GM11168 (cell line): ENCODE measurements around the gene RGSL1.

Experiments used
- in situ Hi-C: fragments of 300-500 bp; cut with MboI; formaldehyde crosslinking; loops from one replicate; pipeline ENCODE4 v1.12.0; 2022; ENCODE audit warnings: low sequenced_read_pairs; ENCODE audit not compliant: unreplicated experiment

The RGSL1 gene

DNA sequence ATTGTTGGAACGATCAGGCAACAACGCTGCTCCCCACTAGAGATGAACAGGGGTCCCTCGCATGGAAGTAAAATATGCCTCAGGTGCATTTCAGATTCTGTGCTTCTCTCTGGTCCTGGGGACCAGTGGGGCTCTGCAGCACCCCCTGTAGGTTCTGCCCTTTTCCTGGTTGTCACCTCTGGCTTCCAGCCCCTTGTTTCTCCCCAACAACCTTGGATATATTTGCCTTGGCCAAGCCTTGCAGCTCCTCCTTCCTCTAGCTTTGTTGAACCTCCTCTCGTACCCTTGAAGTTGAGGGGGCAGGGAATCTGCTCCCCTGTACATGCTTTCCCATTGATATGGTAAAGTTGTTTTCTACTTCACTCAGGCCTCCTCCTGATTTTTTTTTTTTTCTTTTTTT lies 5.4 kb upstream of the RGSL1 start:
- in situ Hi-C loops: no loop called here

DNA sequence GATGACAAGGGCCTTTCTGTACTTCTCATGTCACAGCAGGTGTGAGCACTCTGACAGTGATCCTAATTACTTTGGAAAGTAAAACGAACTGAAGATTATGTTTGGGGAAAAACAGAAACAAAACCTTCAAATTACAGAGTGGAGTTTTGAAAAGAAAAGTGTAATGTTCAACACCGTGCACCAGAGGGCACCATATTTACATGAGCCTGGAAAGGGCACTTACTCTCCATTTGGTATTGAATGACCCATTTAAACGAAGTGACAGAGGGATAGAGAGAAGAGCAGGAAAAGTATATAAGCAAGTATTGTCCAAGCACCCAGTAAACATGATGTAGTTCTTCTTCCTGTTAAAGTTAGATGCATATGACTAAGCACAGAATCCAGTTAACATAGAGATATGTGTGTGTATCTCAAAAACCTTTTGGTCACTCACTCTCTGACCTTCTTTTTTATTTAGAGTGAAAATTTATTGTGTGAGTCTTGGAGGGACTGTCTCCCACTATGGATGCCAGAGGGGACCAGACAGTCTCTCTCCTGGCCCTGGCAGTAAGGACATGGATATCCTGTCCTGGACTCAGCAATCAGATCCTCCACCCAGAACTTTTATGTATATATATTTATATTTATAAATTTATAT lies 3.8 kb upstream of the RGSL1 start:
- in situ Hi-C loops: loop anchor here (5.0 kb wide), 1 partner anchor 146 kb away; no protein-coding TSS in a partner anchor

DNA sequence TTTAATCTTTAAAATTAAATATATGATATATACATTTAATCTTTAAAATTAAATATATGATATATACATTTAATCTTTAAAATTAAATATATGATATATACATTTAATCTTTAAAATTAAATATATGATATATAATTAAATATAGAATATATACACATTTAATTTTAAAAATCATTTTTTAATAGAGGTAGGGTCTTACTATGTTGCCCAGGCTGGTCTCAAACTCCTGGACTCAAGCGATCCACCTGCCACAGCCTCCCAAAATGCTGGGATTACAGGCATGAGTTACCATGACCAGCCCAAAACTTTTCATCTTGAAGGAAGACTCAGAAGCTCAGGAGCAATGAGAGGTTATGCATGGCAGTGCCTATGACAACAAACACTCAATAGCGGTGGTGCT lies 2.8 kb upstream of the RGSL1 start:
- in situ Hi-C loops: loop anchor here (5.0 kb wide), 1 partner anchor 145 kb away; no protein-coding TSS in a partner anchor

DNA sequence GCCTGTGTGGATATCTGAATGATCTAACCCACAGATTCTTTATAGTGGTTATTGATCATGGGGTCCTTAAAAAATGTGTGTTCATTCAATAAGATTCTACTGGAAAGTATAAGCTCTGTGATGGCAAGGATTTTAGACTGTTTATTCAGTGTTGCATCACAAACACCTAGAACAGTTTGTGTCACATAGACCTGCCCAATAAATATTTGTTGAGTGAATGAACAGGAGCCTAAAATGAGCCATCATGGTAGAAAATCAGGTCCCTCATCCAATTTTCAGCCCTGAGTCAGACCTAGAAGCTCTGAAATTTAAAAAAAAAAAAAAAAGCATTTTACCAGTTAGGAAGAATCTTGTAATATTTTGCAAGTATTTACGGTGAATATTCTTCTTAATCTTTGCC lies 2.3 kb upstream of the RGSL1 start:
- in situ Hi-C loops: loop anchor here (5.0 kb wide), 1 partner anchor 145 kb away; no protein-coding TSS in a partner anchor

DNA sequence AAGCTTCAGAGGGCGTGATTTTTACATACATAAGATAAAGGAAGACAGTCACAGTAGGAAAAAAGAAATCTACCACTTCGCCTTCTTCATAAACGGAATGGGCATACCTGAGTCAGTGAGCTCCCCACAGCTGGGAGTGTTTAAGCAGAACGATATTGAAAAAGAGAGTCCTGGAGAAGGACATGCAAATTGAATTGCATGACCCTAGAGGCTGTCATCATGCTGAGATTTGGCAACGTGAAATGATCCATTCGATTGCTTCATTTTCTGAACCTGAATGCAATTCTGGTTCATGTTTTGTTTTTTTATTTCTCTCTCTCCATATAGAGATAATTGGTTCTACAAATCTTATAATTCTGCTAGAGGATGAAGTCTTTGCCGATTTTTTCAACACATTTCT lies 3.7 kb downstream of the RGSL1 start:
- in situ Hi-C loops: loop anchor here (5.0 kb wide), 1 partner anchor 329 kb away; no protein-coding TSS in a partner anchor

DNA sequence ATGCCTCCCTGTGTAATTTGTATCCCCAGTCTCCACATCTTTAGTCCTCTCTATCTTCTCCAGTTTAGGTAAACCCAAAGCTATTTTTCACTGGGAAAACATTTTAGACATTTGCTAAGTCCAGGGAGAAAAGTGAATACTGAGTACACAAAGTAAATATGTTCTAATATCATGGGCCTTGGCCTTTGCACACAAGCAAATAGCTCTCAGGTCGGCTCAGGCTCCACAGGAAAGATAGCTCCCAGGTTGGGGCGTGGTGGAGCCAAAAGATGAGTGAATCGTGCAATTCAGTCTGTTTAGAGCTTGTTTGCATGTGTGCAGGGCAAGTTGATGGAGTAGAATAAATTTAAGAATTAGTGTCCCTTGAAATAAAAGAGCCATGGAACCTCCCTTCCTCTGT lies 7.9 kb downstream of the RGSL1 start:
- in situ Hi-C loops: no loop called here

DNA sequence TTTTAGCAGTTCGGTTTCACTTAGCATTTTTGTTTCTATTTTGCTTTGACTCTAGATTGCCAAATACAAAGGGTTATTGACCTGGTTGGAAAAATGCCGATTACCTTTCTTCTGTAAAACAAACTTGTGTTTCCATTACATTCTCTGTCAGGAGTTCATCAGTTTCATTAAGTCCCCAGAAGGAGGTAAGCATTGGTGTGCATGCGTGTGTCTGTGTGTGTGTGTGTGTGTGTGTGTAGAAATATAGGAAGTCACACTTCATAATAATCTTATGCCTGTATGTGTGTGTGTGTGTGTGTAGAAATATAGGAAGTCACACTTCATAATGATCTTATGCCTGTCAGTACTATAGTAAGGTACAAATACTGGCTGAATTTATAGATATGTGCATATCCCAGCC lies 10.0 kb downstream of the RGSL1 start:
- in situ Hi-C loops: no loop called here

DNA sequence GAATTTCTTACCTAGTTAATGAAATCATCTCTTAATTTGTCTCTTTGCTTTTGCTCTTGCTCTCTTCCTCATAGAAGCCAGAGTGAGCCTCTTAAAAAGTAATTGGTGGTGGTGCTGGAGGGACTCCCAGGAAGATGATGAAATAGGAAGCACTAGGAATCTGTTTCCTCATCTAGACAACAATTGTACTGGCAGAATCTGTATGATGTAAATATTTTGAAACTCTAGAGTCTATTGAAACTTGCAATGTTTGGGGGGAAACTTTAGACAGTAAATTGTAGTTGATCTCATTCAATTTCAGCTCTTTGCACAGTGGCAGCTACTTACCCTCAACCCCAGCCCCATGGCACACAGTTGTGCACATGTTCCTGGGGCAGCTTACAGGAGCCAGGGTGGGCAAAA lies 10.6 kb downstream of the RGSL1 start:
- in situ Hi-C loops: no loop called here

DNA sequence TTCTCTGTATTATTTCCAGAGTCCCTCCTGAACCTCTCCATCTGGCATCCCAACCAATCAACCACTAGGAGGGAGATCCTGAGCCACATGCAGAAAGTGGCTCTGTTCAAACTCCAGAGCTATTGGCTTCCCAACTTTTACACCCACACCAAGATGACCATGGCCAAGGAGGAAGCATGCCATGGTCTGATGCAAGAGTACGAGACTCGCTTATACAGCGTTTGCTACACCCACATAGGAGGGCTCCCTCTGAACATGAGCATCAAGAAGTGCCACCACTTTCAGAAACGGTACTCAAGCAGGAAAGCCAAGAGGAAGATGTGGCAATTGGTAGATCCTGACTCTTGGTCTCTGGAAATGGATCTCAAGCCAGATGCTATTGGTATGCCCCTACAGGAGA lies 23.6 kb downstream of the RGSL1 start:
- in situ Hi-C loops: no loop called here

DNA sequence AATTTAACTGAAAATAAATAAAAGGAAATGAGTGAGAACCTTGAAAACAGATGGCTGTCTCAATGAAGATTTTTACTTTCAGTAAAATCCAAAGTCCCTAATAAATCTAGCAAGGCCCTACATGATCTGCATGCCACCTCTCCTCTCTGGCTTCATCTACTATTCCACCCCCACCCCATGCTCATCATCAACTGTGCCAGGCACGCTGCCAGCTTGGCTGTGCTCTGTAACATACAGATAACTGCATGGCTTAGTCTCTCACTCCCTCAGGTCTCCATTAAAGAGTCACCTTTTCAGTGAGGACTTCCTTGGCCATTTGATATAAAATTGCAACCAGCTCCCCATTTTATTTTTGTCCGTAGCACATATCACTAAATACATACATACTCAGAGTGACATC lies 26.7 kb downstream of the RGSL1 start:
- in situ Hi-C loops: no loop called here

DNA sequence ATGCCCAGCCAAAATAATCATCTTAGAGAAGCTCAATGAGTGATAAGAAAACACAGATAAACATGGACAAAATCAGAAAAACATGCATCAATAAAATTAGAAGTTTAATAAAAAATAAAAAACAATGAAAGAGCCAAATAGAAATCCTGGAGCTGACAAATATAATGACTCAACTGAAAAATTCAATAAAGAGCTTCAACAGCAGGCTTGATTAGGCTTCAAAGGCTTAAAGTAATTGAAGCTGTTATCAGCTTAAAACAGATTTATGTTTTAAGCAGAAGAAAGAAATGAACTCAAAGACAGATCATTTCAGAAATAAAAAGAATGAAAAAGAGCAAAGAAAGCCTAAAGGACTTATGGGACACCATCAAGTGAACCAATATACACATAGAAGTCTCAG lies 28.3 kb downstream of the RGSL1 start:
- in situ Hi-C loops: no loop called here

DNA sequence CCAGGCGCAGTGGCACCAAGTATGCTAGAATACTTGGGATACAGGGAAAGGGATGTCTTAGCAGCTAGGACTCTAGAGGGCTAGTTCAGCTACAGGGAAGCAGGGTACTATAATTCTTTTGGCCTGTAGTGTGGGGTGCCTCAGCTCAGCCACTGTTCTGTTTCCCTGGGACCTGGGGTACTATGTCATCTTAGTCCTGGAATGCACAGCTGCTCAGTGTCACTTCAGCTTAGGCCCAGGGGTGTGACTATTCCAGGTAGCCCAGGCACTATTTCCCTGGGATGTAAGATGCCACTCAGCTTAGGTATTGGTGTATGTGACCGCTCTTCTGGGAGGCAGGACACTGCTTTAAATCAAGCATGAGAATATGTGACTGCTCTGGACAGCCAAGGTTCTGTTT lies 34.1 kb downstream of the RGSL1 start:
- in situ Hi-C loops: no loop called here

DNA sequence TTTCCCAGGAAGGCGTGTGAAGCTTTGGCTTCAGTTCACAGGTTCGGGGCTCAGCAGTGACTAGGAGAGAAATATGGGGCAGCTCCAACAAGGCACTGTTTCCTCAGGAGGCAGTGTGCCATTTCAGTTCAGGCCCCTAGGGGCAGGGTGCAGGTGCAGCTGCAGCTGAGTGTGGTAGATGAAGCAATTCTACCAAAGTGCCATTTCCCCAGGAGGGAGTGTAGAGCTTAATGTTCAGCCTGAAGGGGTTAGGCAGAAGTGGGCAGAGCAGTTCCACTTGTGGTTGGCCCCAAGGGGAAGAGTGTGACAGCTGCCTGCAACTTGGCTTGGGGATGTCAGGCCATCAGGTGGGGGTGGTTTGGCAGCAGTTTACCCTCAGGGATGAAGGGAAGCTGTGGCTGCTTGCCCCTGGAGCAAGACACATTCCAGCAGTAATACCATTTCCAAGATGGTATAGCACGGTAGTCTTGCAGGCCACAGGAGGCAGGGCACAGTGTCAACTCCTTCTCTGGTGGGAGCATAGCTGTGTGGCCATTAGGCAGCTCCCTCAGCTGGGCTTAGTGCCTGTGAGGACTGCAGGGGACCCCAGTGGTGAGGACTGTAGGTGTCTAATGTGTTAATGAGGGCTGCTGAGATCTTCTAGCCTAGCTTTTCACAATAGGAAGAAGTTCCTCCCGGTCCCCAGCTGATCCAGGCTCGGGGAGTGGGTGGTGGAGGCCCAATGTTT lies 34.7 kb downstream of the RGSL1 start:
- in situ Hi-C loops: no loop called here

DNA sequence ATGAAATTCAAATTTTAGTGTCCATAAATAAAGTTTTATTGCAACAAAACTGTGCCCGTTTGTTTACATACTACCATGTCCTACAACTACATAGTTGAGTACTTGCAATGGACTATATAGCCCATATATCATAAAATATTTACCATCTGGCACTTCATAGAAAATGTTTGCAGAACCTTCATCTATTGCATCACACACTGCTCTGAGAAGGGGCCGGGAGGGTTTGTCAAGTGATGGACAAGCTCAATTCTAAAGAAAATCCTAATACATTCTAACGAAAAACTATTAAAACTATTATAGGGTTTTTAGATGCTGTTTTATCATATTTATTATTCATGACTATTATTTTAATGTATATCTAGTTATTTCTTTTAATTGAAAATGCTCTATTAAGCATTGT lies 35.9 kb downstream of the RGSL1 start:
- in situ Hi-C loops: no loop called here

DNA sequence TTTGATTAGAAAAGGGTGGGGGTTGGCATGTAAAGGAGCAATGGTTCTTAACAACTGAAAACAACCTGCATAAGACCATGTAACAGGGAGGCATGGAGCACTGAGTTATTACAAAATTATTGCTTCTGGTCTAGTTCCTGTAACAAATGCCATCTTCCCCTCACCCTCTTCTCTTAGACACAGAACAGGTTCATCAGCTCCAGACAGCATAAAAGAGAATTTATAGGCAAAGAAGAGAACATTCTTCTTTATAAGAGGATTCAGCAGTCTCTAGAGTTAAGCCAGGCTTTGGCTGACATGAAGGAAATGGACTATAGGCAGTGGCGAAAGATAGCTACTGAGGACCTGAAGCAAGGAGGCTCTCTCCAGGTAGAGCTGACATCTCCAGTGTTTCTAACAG lies 38.9 kb downstream of the RGSL1 start:
- in situ Hi-C loops: no loop called here

DNA sequence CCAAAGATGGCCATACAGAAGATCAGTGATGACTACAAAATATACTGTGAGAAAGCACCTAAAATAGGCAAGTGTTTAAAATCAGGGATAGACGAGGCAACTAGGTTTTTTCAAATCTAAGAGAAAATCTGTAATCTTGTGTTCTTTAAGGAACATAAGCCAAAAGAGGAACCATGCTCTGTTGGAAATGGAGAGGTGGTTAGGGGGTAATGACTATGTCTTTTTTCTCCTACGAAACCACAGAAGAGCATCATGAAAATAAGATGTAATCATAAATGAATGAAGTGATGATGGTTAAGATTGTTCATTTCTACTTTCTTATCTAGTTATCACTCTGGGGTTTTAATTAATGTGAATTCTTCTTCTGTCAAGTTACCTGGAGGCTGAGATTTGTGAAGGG lies 43.1 kb downstream of the RGSL1 start:
- in situ Hi-C loops: no loop called here

DNA sequence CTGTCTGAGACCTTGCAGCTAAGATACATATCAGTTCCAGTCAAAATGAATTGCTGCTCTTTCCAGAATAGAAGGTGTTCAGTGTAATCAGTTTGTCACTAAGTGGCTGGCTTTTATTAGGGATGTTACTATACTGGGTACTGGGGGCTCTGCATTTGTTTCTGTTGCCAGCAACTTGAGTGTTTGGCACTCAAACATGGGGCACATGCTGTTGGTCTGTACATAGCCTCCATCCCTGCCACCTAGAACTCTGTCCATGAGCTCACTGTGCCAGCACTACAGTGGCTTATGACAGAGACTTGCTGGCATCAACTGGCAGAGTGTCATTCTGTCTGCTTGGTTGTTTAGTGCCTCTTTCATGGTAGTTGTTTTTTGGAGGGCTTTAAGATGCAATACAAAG lies 45.1 kb downstream of the RGSL1 start:
- in situ Hi-C loops: no loop called here

DNA sequence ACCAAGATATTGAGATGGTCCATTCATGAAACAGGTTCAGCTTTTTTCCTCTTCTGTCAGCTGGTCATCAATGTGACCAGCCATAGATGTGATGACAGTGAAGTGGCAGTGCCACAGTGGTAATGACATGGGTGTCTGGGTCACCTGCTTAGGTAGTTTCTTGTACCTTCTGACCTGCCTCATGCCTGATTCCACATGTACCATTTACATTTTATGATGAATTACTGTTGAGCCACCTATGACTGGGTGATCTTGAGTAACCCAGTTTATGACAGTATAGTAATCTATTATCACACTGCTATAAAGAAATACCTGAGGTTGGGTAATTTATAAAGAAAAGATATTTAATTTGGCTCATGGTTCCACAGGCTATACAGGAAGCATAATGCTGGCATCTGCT lies 45.7 kb downstream of the RGSL1 start:
- in situ Hi-C loops: no loop called here

DNA sequence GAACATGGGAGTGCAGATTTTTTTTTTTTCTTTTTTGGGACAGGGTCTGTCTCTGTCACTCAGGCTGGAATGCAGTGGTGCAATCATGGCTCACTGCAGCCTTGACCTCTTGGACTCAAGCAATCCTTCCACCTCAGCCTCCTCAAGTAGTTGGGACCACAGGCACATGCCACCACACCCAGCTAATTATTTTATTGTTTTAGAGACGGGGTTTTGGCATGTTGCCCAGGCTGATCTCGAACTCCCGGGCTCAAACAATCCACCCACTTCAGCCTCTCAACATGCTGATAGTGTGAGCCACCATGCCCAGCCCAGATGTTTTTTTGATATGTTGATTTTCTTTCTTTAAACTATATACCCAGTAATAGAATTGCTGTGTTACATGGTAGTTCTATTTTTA lies 57.7 kb downstream of the RGSL1 start:
- in situ Hi-C loops: no loop called here

DNA sequence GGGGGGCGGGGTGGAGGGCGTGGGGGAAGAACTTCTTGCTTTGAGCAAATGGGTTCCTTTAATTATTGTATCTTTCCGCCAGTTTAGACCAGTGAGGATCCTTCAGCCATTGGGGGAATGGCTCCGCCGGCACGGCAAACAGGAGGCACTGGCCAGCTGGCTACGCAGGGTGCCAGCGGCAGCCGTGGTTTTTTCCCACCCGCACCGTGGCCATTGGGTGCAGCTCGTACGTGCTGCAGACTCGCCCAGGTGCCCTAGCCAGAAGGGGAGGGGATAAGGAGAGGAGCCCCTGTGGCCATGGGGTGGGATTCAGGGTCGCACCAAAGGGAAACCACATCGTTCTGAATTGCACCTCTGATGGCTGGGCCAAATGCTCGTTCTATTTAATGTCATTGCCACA lies 65.6 kb downstream of the RGSL1 start:
- in situ Hi-C loops: no loop called here

DNA sequence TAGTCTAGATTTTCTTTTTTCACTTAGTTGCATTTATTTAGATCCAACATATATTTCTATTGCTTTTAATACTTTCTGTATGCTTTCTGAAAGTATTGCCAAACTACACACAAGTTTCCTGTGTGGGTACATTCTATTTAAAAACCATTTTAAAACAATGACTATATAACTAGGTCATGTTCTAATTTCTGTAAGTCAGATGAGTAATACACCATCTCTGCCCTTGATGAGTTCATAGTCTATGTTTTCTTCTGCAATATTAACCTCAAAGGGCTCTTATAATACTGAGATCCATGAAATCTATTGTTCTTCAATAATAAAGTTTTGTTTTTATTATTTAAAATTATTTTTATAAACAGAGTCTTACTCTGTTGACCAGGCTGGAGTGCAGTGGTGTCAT lies 70.8 kb downstream of the RGSL1 start:
- in situ Hi-C loops: no loop called here

DNA sequence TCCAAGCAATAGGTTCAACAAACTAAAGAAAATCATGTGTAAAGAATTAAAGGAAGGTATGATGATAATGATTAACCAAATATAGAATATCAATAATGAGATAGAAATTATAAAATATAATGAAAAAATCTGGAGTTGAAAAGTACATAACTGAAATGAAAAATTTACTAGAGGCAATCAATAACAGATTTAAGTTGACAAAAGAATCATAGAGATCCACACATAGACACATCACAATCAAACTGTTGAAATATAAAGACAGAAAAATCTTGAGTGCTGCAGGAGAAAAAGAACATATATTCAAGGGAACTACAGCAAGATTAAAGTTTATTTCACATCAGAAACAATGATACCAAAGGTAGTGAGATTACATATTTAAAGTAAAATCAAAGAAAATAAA lies 75.4 kb downstream of the RGSL1 start:
- in situ Hi-C loops: no loop called here
